HL-60 (cell line): Measurements from ENCODE around the gene RPS6KA6.

Source experiments
- DNase-seq, 2 experiments: peaks; one replicate each; pipeline ENCODE4 v3.0.0-alpha.2; 2010 to 2020; ENCODE audit warnings: low read depth in 1 of 2, low spot score in 1 of 2
- H3K27ac ChIP-seq: fragments of 250-450 bp; sonication (Bioruptor Pico); replicated peaks from 2 replicates; pipeline ENCODE4 v1.5.1; 2020; ENCODE audit warnings: mild to moderate bottlenecking, moderate library complexity
- H3K27me3 ChIP-seq: fragments of 250-450 bp; sonication (Bioruptor Pico); 2 replicates; pipeline ENCODE4 v1.5.1; 2021; ENCODE audit warnings: mild to moderate bottlenecking, moderate library complexity; ENCODE audit not compliant: insufficient read depth, poor library complexity, severe bottlenecking
- H3K4me3 ChIP-seq: replicated peaks from 2 replicates; pipeline ENCODE4 v1.5.1; 2011; ENCODE audit warnings: mild to moderate bottlenecking, control low read depth, low read length; ENCODE audit not compliant: insufficient read depth
- CTCF ChIP-seq: IDR thresholded peaks from one replicate; pipeline ENCODE4 v1.5.1; 2011; ENCODE audit warnings: low read length, control low read depth, inconsistent platforms; ENCODE audit not compliant: insufficient read depth
- GABPA ChIP-seq: IDR thresholded peaks from 2 replicates; pipeline ENCODE4 v1.6.1; 2012; ENCODE audit warnings: low read depth
- POLR2AphosphoS5 ChIP-seq: IDR thresholded peaks from 2 replicates; pipeline ENCODE4 v1.6.1; 2012; ENCODE audit warnings: low read depth
- REST ChIP-seq: IDR thresholded peaks from 2 replicates; pipeline ENCODE4 v1.6.1; 2012; ENCODE audit warnings: low read depth; ENCODE audit not compliant: insufficient replicate concordance
- SPI1 ChIP-seq: IDR thresholded peaks from 2 replicates; pipeline ENCODE4 v1.6.1; 2012; ENCODE audit warnings: low read depth, mild to moderate bottlenecking, borderline replicate concordance

RPS6KA6 gene

GRCh38 chrX:84186603-84187532 lies 1.1 kb downstream of the RPS6KA6 start:
- H3K4me3 ChIP-seq: no peak overlapping the region
- no peak for DNase-seq
- no peak for TF ChIP-seq POLR2AphosphoS5
- no peak for TF ChIP-seq REST
- TF ChIP-seq GABPA: no peak
- no peak for TF ChIP-seq CTCF
- no peak for TF ChIP-seq SPI1
- H3K27me3 ChIP-seq: no peaks in the 10 kb centered on the region
- no peak overlapping the region for H3K27ac ChIP-seq

- Histone ChIP-seq H3K4me3 (no peak overlapping the region), H3K27ac (no peak overlapping the region), H3K27me3 (no peaks in the 10 kb centered on the region)
- TF ChIP-seq GABPA: no peak
- no peak for TF ChIP-seq SPI1
- TF ChIP-seq POLR2AphosphoS5: no peak
- no peak for TF ChIP-seq CTCF
- no peak for TF ChIP-seq REST
- no peak for DNase-seq
These were observed 5.5 kb downstream of the RPS6KA6 start for GRCh38 chrX:84182516-84182915.

DNA sequence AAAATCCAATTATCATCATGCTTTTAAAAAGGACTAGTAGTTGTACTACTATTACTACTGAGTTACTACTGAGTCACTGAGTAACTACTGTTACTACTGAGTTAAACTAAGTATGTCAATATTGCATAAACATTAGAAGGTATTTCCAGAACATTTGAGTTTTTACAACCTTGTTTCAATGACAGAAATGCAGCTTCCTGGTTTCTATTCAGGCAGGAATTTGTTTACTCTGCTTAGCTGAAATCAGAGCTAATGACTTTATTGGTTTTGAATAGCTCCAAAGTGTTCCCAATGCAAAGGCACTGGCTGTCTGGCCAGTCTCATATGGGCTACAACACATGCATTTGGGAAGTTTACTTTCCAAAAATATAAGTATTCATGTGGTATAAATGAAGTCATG lies 12.0 kb downstream of the RPS6KA6 start:
- H3K27ac ChIP-seq: no peak overlapping the region
- H3K27me3 ChIP-seq: no peaks in the 10 kb centered on the region
- DNase-seq: no peak
- TF ChIP-seq CTCF (no peak), SPI1 (no peak), GABPA (no peak), REST (no peak), POLR2AphosphoS5 (no peak)
- H3K4me3 ChIP-seq: no peak overlapping the region
